Peyer's patch (tissue), 4 donors: ENCODE results near the gene MSI2. TPM values are rescaled to one million over a fixed set of nuclear protein-coding genes. Genes with fewer than 3 reads are reported as not detected.
A peak's percentile ranks its signal among the peaks of the same experiment; 100 is the strongest.

Source experiments
- DNase-seq, 3 donors: peaks; one replicate each; pipeline ENCODE4 v3.0.0-alpha.2; 2017 to 2019
- H3K27ac ChIP-seq, 4 donors: fragments of 200-600 bp; sonication (generic); one replicate each; pipeline ENCODE4 v1.5.1; 2016 to 2019
- H3K27me3 ChIP-seq, 2 donors: fragments of 200-600 bp; sonication (generic); one replicate each; pipeline ENCODE4 v1.5.1; 2019
- H3K36me3 ChIP-seq, 3 donors: fragments of 200-600 bp; sonication (generic); one replicate each; pipeline ENCODE4 v1.5.1; 2016 to 2019
- H3K4me1 ChIP-seq, 4 donors: fragments of 200-600 bp; sonication (generic); one replicate each; pipeline ENCODE4 v1.5.1; 2016 to 2019
- H3K4me3 ChIP-seq, 4 donors: fragments of 200-600 bp; sonication (generic); 1 replicate in 3 of 4; 2 replicates in 1 of 4; pipeline ENCODE4 v1.5.1; 2016 to 2019; ENCODE audit warnings: mild to moderate bottlenecking in 1 of 4
- H3K9me3 ChIP-seq, 4 donors: fragments of 200-600 bp; sonication (generic); one replicate each; pipeline ENCODE4 v1.5.1; 2016 to 2019; ENCODE audit warnings: mild to moderate bottlenecking in 1 of 4
- CTCF ChIP-seq, 6 experiments: fragments of 450-650 bp in 4 of 6; fragments of 200-600 bp in 2 of 6; sonication (generic) in 1 of 6; IDR thresholded peaks; one replicate each; pipeline ENCODE4 v1.5.1; 2017 to 2019; ENCODE audit warnings: antibody characterized with exemption in 6 of 6, mild to moderate bottlenecking in 3 of 6, moderate library complexity in 1 of 6
- POLR2A ChIP-seq, 2 donors: fragments of 450-650 bp; IDR thresholded peaks; one replicate each; pipeline ENCODE4 v1.5.1; 2017; ENCODE audit warnings: antibody characterized with exemption in 2 of 2, mild to moderate bottlenecking in 2 of 2, moderate library complexity in 2 of 2
- total RNA-seq, 4 donors: library from RNA; depleted of rRNA; stranded (reverse); fragments of >200 nt; gene quantifications; one replicate each; pipeline ENCODE4 v1.1.0, GENCODE V29; 2016

Gene MSI2
- total RNA-seq, 4 donors from 2014 or later: 25.9 to 39.0 (median 29.2) TPM

- no peak overlapping the region for H3K4me3 ChIP-seq
- TF ChIP-seq POLR2A (IDR thresholded peaks at IDR 0.05): no peak
- H3K27ac ChIP-seq: no peak overlapping the region
- H3K27me3 ChIP-seq: no peaks in the 10 kb centered on the region
- DNase-seq: no peak
- no peaks in the 10 kb centered on the region for H3K4me1 ChIP-seq
- no peaks in the 10 kb centered on the region for H3K9me3 ChIP-seq
- no peaks in the 10 kb centered on the region for H3K36me3 ChIP-seq
Observed at GRCh38 chr17:57724729-57725125, 468.4 kb downstream of the MSI2 start.

DNA sequence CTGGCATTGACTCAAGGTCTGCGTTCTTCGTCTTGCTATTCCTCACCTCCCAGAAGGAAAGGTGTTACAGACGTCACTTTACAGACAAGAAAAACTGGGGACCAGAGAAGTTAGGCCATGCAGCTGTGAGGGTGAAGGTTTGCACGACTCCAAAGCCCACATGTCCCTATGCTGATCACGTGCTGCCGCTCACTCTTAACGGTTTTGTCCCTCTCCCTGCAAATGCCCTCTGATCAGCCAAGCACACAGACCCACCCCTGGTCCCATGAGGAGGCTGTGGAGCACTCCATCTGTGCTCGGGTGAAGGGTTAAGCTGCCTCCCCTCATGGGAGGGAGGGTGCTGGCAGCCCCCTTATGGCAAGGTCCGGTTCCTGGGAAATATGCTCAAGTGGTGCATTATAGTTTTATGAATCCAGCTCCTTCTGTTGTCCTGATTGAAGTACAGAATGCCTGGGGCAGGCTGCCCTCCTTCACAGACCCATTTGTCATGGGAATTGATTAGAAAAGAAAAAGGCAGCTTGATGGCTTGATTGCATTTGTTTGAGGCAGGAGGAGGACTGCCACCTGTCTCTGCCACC is 470.0 kb downstream of the MSI2 start:
- H3K9me3 ChIP-seq: no peaks in the 10 kb centered on the region
- DNase-seq: peak in 1 of 3 donors; percentile 15
- no peaks in the 10 kb centered on the region for H3K36me3 ChIP-seq
- no peak overlapping the region for H3K4me3 ChIP-seq
- H3K27ac ChIP-seq: no peak overlapping the region
- no peaks in the 10 kb centered on the region for H3K4me1 ChIP-seq
- TF ChIP-seq POLR2A (IDR thresholded peaks at IDR 0.05) (no peak), CTCF (IDR thresholded peaks at IDR 0.05) (no peak)
- no peaks in the 10 kb centered on the region for H3K27me3 ChIP-seq

- no peaks in the 10 kb centered on the region for H3K27me3 ChIP-seq
- H3K27ac ChIP-seq: no peak overlapping the region
- peak in 1 of 3 donors; percentile 32 for DNase-seq
- TF ChIP-seq POLR2A (IDR thresholded peaks at IDR 0.05): no peak
- TF ChIP-seq CTCF (IDR thresholded peaks at IDR 0.05): no peak
- no peak overlapping the region for H3K4me3 ChIP-seq
- no peaks in the 10 kb centered on the region for H3K36me3 ChIP-seq
- H3K9me3 ChIP-seq: no peaks in the 10 kb centered on the region
- no peaks in the 10 kb centered on the region for H3K4me1 ChIP-seq
Observed at GRCh38 chr17:57726838-57727237, 470.5 kb downstream of the MSI2 start.

GRCh38 chr17:57727630-57728175 is 471.4 kb downstream of the MSI2 start:
- H3K27ac ChIP-seq: no peak overlapping the region
- no peaks in the 10 kb centered on the region for H3K4me1 ChIP-seq
- no peaks in the 10 kb centered on the region for H3K27me3 ChIP-seq
- H3K36me3 ChIP-seq: no peaks in the 10 kb centered on the region
- DNase-seq: peak in 1 of 3 donors; percentile 23
- H3K4me3 ChIP-seq: no peak overlapping the region
- no peaks in the 10 kb centered on the region for H3K9me3 ChIP-seq
- no peak for TF ChIP-seq CTCF (IDR thresholded peaks at IDR 0.05)
- TF ChIP-seq POLR2A (IDR thresholded peaks at IDR 0.05): no peak

GRCh38 chr17:57730026-57730701 is 473.8 kb downstream of the MSI2 start:
- peak in 1 of 3 donors; percentile 33 for DNase-seq
- no peak for TF ChIP-seq POLR2A (IDR thresholded peaks at IDR 0.05)
- no peak for TF ChIP-seq CTCF (IDR thresholded peaks at IDR 0.05)
- no peak overlapping the region for H3K4me3 ChIP-seq

DNA sequence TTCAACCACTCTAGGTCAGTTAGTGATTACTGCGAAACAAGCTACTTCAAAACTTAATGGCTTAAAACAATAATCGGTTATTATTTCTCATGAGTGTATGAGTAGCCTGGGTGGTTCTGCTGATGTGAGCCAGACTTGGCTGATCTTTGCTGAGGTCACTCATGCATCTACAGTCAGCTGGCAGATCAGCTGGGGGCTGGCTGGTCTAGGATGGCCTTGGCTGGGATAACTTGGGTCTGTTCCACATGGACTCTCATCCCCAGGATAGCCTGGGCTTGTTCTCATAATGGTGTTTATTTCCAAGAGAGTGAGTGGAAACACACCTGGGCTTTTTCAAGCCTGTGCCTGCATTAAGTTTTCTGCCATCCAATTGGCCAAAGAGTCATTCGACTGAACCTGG is 475.7 kb downstream of the MSI2 start:
- no peak overlapping the region for H3K4me3 ChIP-seq
- TF ChIP-seq CTCF (IDR thresholded peaks at IDR 0.05) (no peak), POLR2A (IDR thresholded peaks at IDR 0.05) (no peak)
- H3K36me3 ChIP-seq: no peaks in the 10 kb centered on the region
- DNase-seq: no peak
- H3K27me3 ChIP-seq: no peaks in the 10 kb centered on the region
- no peaks in the 10 kb centered on the region for H3K4me1 ChIP-seq
- no peaks in the 10 kb centered on the region for H3K9me3 ChIP-seq
- H3K27ac ChIP-seq: no peak overlapping the region

More at GRCh38 chr17:57730026-57730701, 473.8 kb downstream of the MSI2 start:
- no peaks in the 10 kb centered on the region for H3K4me1 ChIP-seq
- H3K27ac ChIP-seq: no peak overlapping the region
- H3K9me3 ChIP-seq: no peaks in the 10 kb centered on the region
- no peaks in the 10 kb centered on the region for H3K36me3 ChIP-seq
- H3K27me3 ChIP-seq: no peaks in the 10 kb centered on the region
